K562 (cell line): ENCODE data around the gene CD300LG.

ENCODE experiments used
- ELF1 ChIP-seq: fragments of 200-800 bp; sonication (Bioruptor generic); IDR thresholded peaks from 2 replicates; pipeline ENCODE4 v1.6.1; 2016; ENCODE audit warnings: missing genetic modification characterization, missing compliant biosample characterization
- GTF2F1 ChIP-seq: IDR thresholded peaks from 2 replicates; pipeline ENCODE4 v1.6.1; 2011; ENCODE audit warnings: low read depth, low read length, improper control_type of control experiment
- POLR2A ChIP-seq: fragments of 450-650 bp; conservative IDR thresholded peaks from 2 replicates; pipeline ENCODE4 v1.6.1; 2016
- ZNF445 ChIP-seq: fragments of 250-450 bp; sonication (Bioruptor Pico); IDR thresholded peaks from 2 replicates; pipeline ENCODE4 v1.4.0; 2020; ENCODE audit warnings: low read depth, mild to moderate bottlenecking, moderate library complexity
- TF ChIP-seq, protein P1 (sequence below): fragments of 250-450 bp; sonication (Bioruptor Pico); IDR thresholded peaks from 2 replicates; pipeline ENCODE4 v1.8.0; 2021; ENCODE audit warnings: moderate library complexity, mild to moderate bottlenecking, inconsistent platforms
- TF ChIP-seq, protein P2 (sequence below): sonication (generic); formaldehyde crosslinking; IDR thresholded peaks from 2 replicates; pipeline ENCODE4 v1.9.0; 2022; ENCODE audit warnings: mild to moderate bottlenecking, missing genetic modification reagents
- TF ChIP-seq, protein P3 (sequence below): fragments of 250-450 bp; sonication (Bioruptor Pico); IDR thresholded peaks from 2 replicates; pipeline ENCODE4 v1.8.0; 2022; ENCODE audit warnings: moderate library complexity, mild to moderate bottlenecking, inconsistent platforms

DNA sequence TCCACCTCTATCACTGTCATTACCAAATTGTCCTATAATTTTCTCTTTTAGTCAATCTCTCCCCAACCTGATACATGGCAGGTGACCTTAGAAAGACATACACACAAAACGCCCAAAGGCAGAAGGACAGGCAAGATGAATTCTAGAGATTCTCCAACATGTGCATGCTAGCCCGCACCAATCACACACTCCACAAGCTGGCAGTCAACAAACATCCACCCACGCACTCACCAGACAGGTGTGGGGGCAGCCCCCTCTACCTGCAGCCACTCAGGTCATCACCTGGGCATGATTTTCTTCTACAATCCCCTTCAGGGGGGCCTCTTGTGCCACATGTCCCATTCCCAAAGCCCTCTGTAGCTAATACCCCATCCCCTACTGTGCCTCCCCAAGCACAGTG, 50.9 kb downstream of the CD300LG start:
- TF ChIP-seq GTF2F1, result no peak
- TF ChIP-seq ELF1, result no peak
- TF ChIP-seq, protein P1, sequence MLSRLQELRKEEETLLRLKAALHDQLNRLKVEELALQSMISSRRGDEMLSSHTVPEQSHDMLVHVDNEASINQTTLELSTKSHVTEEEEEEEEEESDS, result no peak
- TF ChIP-seq, protein P2, sequence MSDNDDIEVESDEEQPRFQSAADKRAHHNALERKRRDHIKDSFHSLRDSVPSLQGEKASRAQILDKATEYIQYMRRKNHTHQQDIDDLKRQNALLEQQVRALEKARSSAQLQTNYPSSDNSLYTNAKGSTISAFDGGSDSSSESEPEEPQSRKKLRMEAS (CRISPR knock-in tag), result no peak
- TF ChIP-seq ZNF445, result no peak
- TF ChIP-seq POLR2A, result no peak
- TF ChIP-seq, protein P3, sequence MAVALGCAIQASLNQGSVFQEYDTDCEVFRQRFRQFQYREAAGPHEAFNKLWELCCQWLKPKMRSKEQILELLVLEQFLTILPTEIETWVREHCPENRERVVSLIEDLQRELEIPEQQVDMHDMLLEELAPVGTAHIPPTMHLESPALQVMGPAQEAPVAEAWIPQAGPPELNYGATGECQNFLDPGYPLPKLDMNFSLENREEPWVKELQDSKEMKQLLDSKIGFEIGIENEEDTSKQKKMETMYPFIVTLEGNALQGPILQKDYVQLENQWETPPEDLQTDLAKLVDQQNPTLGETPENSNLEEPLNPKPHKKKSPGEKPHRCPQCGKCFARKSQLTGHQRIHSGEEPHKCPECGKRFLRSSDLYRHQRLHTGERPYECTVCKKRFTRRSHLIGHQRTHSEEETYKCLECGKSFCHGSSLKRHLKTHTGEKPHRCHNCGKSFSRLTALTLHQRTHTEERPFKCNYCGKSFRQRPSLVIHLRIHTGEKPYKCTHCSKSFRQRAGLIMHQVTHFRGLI, result no peak
